PC-3 (cell line): ENCODE results near the gene ENOX2.

Source experiments
- EZH2 ChIP-seq: fragments of 300-600 bp; sonication (generic); IDR thresholded peaks from one replicate; pipeline ENCODE4 v1.6.1; 2017; ENCODE audit warnings: antibody characterized with exemption, mild to moderate bottlenecking, low read length; ENCODE audit not compliant: unreplicated experiment
- EZH2phosphoT487 ChIP-seq: fragments of 300-600 bp; sonication (generic); IDR thresholded peaks from 2 replicates; pipeline ENCODE4 v1.6.1; 2018; ENCODE audit warnings: mild to moderate bottlenecking, antibody characterized with exemption, low read length, borderline replicate concordance
- TF ChIP-seq, protein P1 (sequence below): fragments of 300-600 bp; sonication (generic); conservative IDR thresholded peaks from 2 replicates; pipeline ENCODE4 v1.5.1; 2017; ENCODE audit warnings: antibody characterized with exemption, low read depth, mild to moderate bottlenecking, low read length

DNA sequence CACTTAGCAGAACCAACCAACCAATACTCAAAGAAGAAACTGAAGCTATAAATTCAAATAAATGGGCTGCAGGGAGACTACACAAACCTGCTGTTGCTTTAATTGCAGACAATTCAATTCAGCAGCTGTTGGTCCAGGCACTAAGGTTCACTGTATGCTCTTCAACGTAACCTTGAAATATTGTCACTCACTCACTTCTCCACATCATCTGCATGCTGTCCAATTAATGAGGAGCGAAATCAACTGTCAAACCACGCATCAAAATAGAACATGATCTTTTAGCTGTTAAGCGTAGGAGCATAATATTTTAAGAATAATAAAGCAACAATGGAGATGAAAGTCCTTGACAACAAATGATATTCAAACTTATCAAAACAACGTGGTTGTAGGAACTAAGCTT is 17.0 kb downstream of the ENOX2 start:
- TF ChIP-seq, protein P1, sequence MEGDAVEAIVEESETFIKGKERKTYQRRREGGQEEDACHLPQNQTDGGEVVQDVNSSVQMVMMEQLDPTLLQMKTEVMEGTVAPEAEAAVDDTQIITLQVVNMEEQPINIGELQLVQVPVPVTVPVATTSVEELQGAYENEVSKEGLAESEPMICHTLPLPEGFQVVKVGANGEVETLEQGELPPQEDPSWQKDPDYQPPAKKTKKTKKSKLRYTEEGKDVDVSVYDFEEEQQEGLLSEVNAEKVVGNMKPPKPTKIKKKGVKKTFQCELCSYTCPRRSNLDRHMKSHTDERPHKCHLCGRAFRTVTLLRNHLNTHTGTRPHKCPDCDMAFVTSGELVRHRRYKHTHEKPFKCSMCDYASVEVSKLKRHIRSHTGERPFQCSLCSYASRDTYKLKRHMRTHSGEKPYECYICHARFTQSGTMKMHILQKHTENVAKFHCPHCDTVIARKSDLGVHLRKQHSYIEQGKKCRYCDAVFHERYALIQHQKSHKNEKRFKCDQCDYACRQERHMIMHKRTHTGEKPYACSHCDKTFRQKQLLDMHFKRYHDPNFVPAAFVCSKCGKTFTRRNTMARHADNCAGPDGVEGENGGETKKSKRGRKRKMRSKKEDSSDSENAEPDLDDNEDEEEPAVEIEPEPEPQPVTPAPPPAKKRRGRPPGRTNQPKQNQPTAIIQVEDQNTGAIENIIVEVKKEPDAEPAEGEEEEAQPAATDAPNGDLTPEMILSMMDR, result no peak
- no peak for TF ChIP-seq EZH2
- TF ChIP-seq EZH2phosphoT487, result no peak
